ENCODE measurements around the gene SHISA5. TPM values are rescaled to one million over a fixed set of nuclear protein-coding genes. Genes with fewer than 3 reads are reported as not detected.

Gene SHISA5
- total and polyA plus RNA-seq, 9 donors = 59.7 to 150 (median 118) TPM

GRCh38 chr3:48518638-48519276 lies 14.8 kb upstream of the SHISA5 start:
- Histone ChIP-seq H3K9me3 (no peaks in the 10 kb centered on the region), H3K36me3 (no peaks in the 10 kb centered on the region), H3K4me3 (no peak overlapping the region), H3K27ac (no peak overlapping the region), H3K27me3 (no peaks in the 10 kb centered on the region), H3K4me1 (ENCODE audit: insufficient read depth) (no peaks in the 10 kb centered on the region)
- 68 to 71% (median 70%) methylated on average over 12 of the region's 12 CpGs for WGBS, 3 donors
- no peak for DNase-seq
- TF ChIP-seq POLR2A (IDR thresholded peaks at IDR 0.05) (no peak), CTCF (IDR thresholded peaks at IDR 0.05) (no peak), EP300 (IDR thresholded peaks at IDR 0.05) (no peak)
- intact Hi-C loops (cut with DNase I) = no loop called here

- WGBS, 3 donors = 91 to 93% (median 92%) methylated on average over 6 of the region's 6 CpGs
- Histone ChIP-seq H3K4me3 (no peak overlapping the region), H3K4me1 (ENCODE audit: insufficient read depth) (no peaks in the 10 kb centered on the region), H3K36me3 (no peaks in the 10 kb centered on the region), H3K27ac (no peak overlapping the region), H3K9me3 (no peaks in the 10 kb centered on the region), H3K27me3 (no peaks in the 10 kb centered on the region)
- DNase-seq = no peak
- intact Hi-C loops (cut with DNase I) = no loop called here
- TF ChIP-seq POLR2A (IDR thresholded peaks at IDR 0.05) (no peak), CTCF (IDR thresholded peaks at IDR 0.05) (no peak), EP300 (IDR thresholded peaks at IDR 0.05) (no peak)
Observed at GRCh38 chr3:48518069-48518468, 14.1 kb upstream of the SHISA5 start.

- no peaks in the 10 kb centered on the region for H3K36me3 ChIP-seq
- H3K4me3 ChIP-seq = no peak overlapping the region
- WGBS, 3 donors = 78 to 88% (median 85%) methylated on average over 8 of the region's 8 CpGs
- H3K9me3 ChIP-seq = no peaks in the 10 kb centered on the region
- TF ChIP-seq EP300 (IDR thresholded peaks at IDR 0.05) (no peak), POLR2A (IDR thresholded peaks at IDR 0.05) (no peak), CTCF (IDR thresholded peaks at IDR 0.05) (no peak)
- H3K27ac ChIP-seq = no peak overlapping the region
- no peaks in the 10 kb centered on the region for H3K4me1 ChIP-seq (ENCODE audit: insufficient read depth)
- H3K27me3 ChIP-seq = no peaks in the 10 kb centered on the region
- DNase-seq = no peak
- intact Hi-C loops (cut with DNase I) = no loop called here
Observed at GRCh38 chr3:48516571-48516970, 12.6 kb upstream of the SHISA5 start.

- no peak for DNase-seq
- no peaks in the 10 kb centered on the region for H3K4me1 ChIP-seq (ENCODE audit: insufficient read depth)
- no peaks in the 10 kb centered on the region for H3K9me3 ChIP-seq
- intact Hi-C loops (cut with DNase I) = no loop called here
- no peaks in the 10 kb centered on the region for H3K27me3 ChIP-seq
- 88 to 95% (median 90%) methylated on average over 8 of the region's 8 CpGs for WGBS, 3 donors
- no peak overlapping the region for H3K27ac ChIP-seq
- no peak for TF ChIP-seq POLR2A (IDR thresholded peaks at IDR 0.05)
- no peak for TF ChIP-seq EP300 (IDR thresholded peaks at IDR 0.05)
- no peak for TF ChIP-seq CTCF (IDR thresholded peaks at IDR 0.05)
- H3K4me3 ChIP-seq = no peak overlapping the region
- no peaks in the 10 kb centered on the region for H3K36me3 ChIP-seq
Observed at GRCh38 chr3:48514431-48515227, 10.7 kb upstream of the SHISA5 start.

Measured in ovary (tissue), 9 donors.